Measurements from ENCODE around the gene LRRC74B.

GRCh38 chr22:21055564-21055834 is 9.8 kb downstream of the LRRC74B start:
- TF ChIP-seq, protein P1, sequence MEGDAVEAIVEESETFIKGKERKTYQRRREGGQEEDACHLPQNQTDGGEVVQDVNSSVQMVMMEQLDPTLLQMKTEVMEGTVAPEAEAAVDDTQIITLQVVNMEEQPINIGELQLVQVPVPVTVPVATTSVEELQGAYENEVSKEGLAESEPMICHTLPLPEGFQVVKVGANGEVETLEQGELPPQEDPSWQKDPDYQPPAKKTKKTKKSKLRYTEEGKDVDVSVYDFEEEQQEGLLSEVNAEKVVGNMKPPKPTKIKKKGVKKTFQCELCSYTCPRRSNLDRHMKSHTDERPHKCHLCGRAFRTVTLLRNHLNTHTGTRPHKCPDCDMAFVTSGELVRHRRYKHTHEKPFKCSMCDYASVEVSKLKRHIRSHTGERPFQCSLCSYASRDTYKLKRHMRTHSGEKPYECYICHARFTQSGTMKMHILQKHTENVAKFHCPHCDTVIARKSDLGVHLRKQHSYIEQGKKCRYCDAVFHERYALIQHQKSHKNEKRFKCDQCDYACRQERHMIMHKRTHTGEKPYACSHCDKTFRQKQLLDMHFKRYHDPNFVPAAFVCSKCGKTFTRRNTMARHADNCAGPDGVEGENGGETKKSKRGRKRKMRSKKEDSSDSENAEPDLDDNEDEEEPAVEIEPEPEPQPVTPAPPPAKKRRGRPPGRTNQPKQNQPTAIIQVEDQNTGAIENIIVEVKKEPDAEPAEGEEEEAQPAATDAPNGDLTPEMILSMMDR (conservative IDR thresholded peaks at IDR 0.05; ENCODE audit: low read depth, low read length) = no peak
- no peak for TF ChIP-seq EZH2 (IDR thresholded peaks at IDR 0.05; ENCODE audit: low read length, unreplicated experiment)

Measured in PC-3 (cell line).